Kidney (tissue), 14 donors: ENCODE measurements around the gene NOD2. TPM values are rescaled to one million over a fixed set of nuclear protein-coding genes. Genes with fewer than 3 reads are reported as not detected.

ENCODE experiments used
- DNase-seq, 5 donors: peaks; one replicate each; pipeline ENCODE4 v3.0.0-alpha.2; 2013 to 2020
- FAIRE-seq: peaks from 2 replicates; lab custom pipeline; 2012; peaks lifted over from hg19 to GRCh38; lab: Jason Lieb, UNC
- H3K27ac ChIP-seq, 2 donors: one replicate each; pipeline ENCODE4 v1.7.0; 2013; ENCODE audit warnings: low read depth in 2 of 2, low read length in 2 of 2, inconsistent platforms in 1 of 2
- H3K27me3 ChIP-seq: one replicate; pipeline ENCODE4 v1.7.1; 2013; ENCODE audit warnings: low read length, inconsistent platforms; ENCODE audit not compliant: control insufficient read depth, insufficient read depth
- H3K36me3 ChIP-seq, 3 donors: one replicate each; pipeline versions ENCODE4 v1.7.0 to v1.7.1; 2013; ENCODE audit warnings: low read length in 3 of 3, control low read depth in 1 of 3, inconsistent platforms in 1 of 3; ENCODE audit not compliant: insufficient read depth in 3 of 3, control insufficient read depth in 2 of 3
- H3K4me1 ChIP-seq, 3 donors: one replicate each; pipeline versions ENCODE4 v1.7.0 to v1.7.1; 2013; ENCODE audit warnings: low read length in 3 of 3, inconsistent platforms in 1 of 3, low read depth in 1 of 3; ENCODE audit not compliant: control insufficient read depth in 2 of 3, insufficient read depth in 2 of 3
- H3K4me3 ChIP-seq, 3 donors: one replicate each; pipeline versions ENCODE4 v1.7.0 to v1.8.1; 2013; ENCODE audit warnings: low read length in 3 of 3, control low read depth in 1 of 3, inconsistent platforms in 1 of 3
- H3K9ac ChIP-seq, 3 donors: one replicate each; pipeline versions ENCODE4 v1.7.0 to v1.7.1; 2013; ENCODE audit warnings: low read length in 3 of 3, control low read depth in 1 of 3, inconsistent platforms in 1 of 3
- H3K9me3 ChIP-seq, 3 donors: one replicate each; pipeline versions ENCODE4 v1.7.0 to v1.7.1; 2013; ENCODE audit warnings: low read length in 3 of 3, control low read depth in 1 of 3, inconsistent platforms in 1 of 3; ENCODE audit not compliant: control insufficient read depth in 2 of 3, insufficient read depth in 1 of 3
- intact Hi-C: fragments of 100-400 bp; cut with DNase I; formaldehyde crosslinking; loops from one replicate; pipeline ENCODE4 v1.11.1; 2022
- polyA plus RNA-seq: library from polyadenylated mRNA; stranded (reverse); fragments of 350-450 nt; fragmentation: Illumina TruSeq; extraction: RNeasy Lipid Tissue Mini Kit (QIAGEN cat#74804); gene quantifications from one replicate; pipeline ENCODE4 v1.2.3, GENCODE V29; 2014; ENCODE audit warnings: low read depth, low replicate concordance; ENCODE audit not compliant: insufficient read depth
- total RNA-seq: library from RNA; stranded (reverse); fragmentation: NEBNext Ultra II Directional; extraction: Animal tissue kit (Norgen Biotek cat#: 25700); gene quantifications from one replicate; pipeline ENCODE4 v1.2.1, GENCODE V29; 2021
- TF ChIP-seq, protein P1 (sequence below): IDR thresholded peaks from 3 replicates; pipeline ENCODE4 v1.5.1; 2012; ENCODE audit warnings: mild to moderate bottlenecking, moderate library complexity, borderline replicate concordance; ENCODE audit not compliant: insufficient read depth; ENCODE audit errors: extremely low read depth
- donor health status: control.
- donor health status: control.
- donor health status: control.
- donor health status: control.
- donor health status: control.
- donor health status: DM: yes; HTN: yes; CAD: no.
- donor health status: Normal renal cell carcinoma (clear cell type).

Gene NOD2
- total and polyA plus RNA-seq, 2 donors from 2014 or later, result 0.22 to 3.6 TPM

DNA sequence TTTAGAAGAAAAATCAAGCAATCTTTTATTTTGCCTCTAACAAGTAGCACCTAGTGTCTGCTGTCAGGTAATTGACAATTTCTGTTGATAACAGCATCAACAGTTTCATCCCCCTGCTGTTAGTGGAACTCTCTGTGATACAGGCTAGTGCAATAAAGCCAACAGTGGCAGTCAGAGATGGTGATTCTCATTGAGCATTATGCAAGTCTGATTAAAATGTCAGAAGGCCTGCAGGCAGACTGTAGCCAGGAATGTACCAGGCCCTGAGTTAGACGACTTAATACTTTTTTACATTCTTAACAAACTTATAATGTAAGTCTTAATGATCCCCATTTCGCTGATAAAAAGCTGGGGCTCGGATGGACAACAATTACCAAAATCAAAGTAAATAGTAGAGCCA is 63.1 kb downstream of the NOD2 start:
- peaks cover 0 to 6% (median 4%) of the 10 kb centered on the region in 3 donors for H3K36me3 ChIP-seq
- FAIRE-seq, result no peak
- DNase-seq, result no peak
- no peaks in the 10 kb centered on the region for H3K4me1 ChIP-seq
- intact Hi-C loops, result no loop called here
- TF ChIP-seq, protein P1, sequence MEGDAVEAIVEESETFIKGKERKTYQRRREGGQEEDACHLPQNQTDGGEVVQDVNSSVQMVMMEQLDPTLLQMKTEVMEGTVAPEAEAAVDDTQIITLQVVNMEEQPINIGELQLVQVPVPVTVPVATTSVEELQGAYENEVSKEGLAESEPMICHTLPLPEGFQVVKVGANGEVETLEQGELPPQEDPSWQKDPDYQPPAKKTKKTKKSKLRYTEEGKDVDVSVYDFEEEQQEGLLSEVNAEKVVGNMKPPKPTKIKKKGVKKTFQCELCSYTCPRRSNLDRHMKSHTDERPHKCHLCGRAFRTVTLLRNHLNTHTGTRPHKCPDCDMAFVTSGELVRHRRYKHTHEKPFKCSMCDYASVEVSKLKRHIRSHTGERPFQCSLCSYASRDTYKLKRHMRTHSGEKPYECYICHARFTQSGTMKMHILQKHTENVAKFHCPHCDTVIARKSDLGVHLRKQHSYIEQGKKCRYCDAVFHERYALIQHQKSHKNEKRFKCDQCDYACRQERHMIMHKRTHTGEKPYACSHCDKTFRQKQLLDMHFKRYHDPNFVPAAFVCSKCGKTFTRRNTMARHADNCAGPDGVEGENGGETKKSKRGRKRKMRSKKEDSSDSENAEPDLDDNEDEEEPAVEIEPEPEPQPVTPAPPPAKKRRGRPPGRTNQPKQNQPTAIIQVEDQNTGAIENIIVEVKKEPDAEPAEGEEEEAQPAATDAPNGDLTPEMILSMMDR, result no peak
- H3K4me3 ChIP-seq, result no peak overlapping the region
- no peak overlapping the region for H3K27ac ChIP-seq
- H3K9ac ChIP-seq, result no peak overlapping the region
- no peaks in the 10 kb centered on the region for H3K27me3 ChIP-seq
- H3K9me3 ChIP-seq, result no peaks in the 10 kb centered on the region

DNA sequence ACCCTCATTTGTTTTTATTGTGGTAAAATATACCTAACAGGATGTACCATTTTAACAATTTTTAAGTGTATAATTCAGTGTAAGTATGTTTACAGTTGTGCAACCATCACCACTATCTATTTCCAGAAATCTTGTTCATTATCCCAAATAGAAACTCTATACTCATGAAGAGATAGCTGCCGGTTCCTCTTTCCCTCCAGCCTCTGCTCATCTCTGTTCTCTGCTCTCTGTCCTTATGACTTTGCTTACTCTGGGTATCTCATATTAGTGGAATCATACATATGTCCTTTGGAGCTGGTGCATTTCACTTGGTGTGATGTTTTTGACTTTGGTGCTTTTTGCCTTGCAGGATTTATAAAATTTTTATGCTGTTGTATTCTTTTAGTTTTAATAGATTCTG is 67.9 kb downstream of the NOD2 start:
- Histone ChIP-seq H3K9ac (no peak overlapping the region), H3K9me3 (peaks cover 0 to 7% (median 2%) of the 10 kb centered on the region in 3 donors), H3K27me3 (no peaks in the 10 kb centered on the region), H3K4me3 (no peak overlapping the region), H3K27ac (no peak overlapping the region), H3K36me3 (peaks cover 0 to 2% (median 0%) of the 10 kb centered on the region in 3 donors), H3K4me1 (no peaks in the 10 kb centered on the region)
- DNase-seq (no peak), FAIRE-seq (no peak)
- TF ChIP-seq, protein P1, result no peak
- intact Hi-C loops, result no loop called here

DNA sequence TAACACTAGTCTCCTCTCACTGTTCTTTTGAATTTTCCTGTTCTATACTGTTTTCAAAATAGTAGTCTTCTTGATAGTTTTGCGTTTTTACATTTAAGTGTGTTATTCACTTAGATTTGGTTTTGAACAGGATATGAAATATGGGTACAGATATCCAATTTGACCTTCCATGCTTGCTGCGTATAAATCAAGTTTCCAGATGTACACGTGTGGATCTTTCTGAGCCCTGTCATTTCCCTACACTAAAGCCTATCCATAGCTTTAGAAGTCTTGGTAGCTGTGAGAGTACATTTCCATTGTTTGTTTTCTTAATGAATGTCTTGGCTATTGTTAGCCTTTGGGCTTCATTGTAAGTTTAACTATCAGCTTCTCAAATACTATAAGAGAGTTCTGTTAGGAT is 68.8 kb downstream of the NOD2 start:
- Histone ChIP-seq H3K9ac (no peak overlapping the region), H3K27ac (no peak overlapping the region), H3K9me3 (peaks cover 0 to 11% (median 2%) of the 10 kb centered on the region in 3 donors), H3K27me3 (no peaks in the 10 kb centered on the region), H3K36me3 (peaks cover 0 to 6% (median 2%) of the 10 kb centered on the region in 3 donors), H3K4me1 (no peaks in the 10 kb centered on the region), H3K4me3 (no peak overlapping the region)
- no peak for DNase-seq
- FAIRE-seq, result no peak
- TF ChIP-seq, protein P1, result no peak
- intact Hi-C loops, result no loop called here

DNA sequence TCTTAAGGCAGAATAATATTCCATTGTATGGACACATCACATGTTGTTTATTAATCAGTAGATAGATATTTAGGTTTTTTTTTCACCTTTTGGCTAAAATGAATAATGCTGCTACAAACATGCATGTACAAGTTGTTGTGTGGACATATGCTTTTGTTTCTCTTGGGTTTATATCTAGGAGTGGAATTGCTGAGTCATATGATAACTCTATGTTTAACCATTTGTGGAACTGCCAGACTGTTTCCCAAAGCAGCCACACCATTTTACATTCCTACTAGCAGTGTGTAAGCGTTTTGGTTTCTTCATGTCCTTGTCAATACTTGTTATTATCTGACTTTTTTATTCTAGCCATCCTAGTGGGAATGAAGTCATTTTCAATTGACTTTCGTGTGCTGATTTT is 69.8 kb downstream of the NOD2 start:
- TF ChIP-seq, protein P1, result no peak
- DNase-seq, result no peak
- FAIRE-seq, result no peak
- peaks cover 0 to 6% (median 2%) of the 10 kb centered on the region in 3 donors for H3K36me3 ChIP-seq
- peaks cover 0 to 11% (median 2%) of the 10 kb centered on the region in 3 donors for H3K9me3 ChIP-seq
- H3K4me3 ChIP-seq, result no peak overlapping the region
- H3K4me1 ChIP-seq, result no peaks in the 10 kb centered on the region
- no peak overlapping the region for H3K27ac ChIP-seq
- H3K27me3 ChIP-seq, result no peaks in the 10 kb centered on the region
- intact Hi-C loops, result no loop called here
- no peak overlapping the region for H3K9ac ChIP-seq
